Naive thymus-derived CD8-positive, alpha-beta T cell (primary cell): ENCODE results near the gene CLIP2. TPM values are rescaled to one million over a fixed set of nuclear protein-coding genes. Genes with fewer than 3 reads are reported as not detected.
A peak's percentile ranks its signal among the peaks of the same experiment; 100 is the strongest.
"Not testable (repeated sequence)": the region's sequence is repeated elsewhere in the genome, so short reads cannot be mapped to it uniquely, and the experiment has no call there.

Experiments used
- ATAC-seq, 2 donors: fragments of 150-1000 bp; cut with Tn5 transposase in 1 of 2; sonication (Bioruptor Pico), chemical (Tn5 transposase) in 1 of 2; 1 replicate in 1 of 2; 2 replicates in 1 of 2; pipeline ENCODE4 v1.10.0; 2021; ENCODE audit warnings: mild to moderate bottlenecking in 2 of 2, moderate library complexity in 2 of 2
- POLR2A ChIA-PET: fragments of 350-600 bp; sonication (Branson Sonifier 250); formaldehyde crosslinking; loops from one replicate; lab custom pipeline; 2021; ENCODE audit warnings: antibody characterized with exemption; lab: Charles Lee
- DNase-seq, 10 donors: peaks; one replicate each; pipeline versions ENCODE4 v3.0.0 to v3.0.0-alpha.2; 2020 to 2022
- H3K27ac Mint-ChIP-seq, 10 donors: one replicate each; pipeline ENCODE4 v1.8.0; 2020 to 2022; ENCODE audit warnings: mild to moderate bottlenecking in 10 of 10, mixed read lengths in 10 of 10, moderate library complexity in 4 of 10, inconsistent platforms in 1 of 10
- H3K27me3 Mint-ChIP-seq, 5 donors: one replicate each; pipeline ENCODE4 v1.8.0; 2021 to 2022; ENCODE audit warnings: mixed read lengths in 5 of 5
- H3K36me3 Mint-ChIP-seq, 3 donors: one replicate each; pipeline ENCODE4 v1.8.0; 2020 to 2022; ENCODE audit warnings: mixed read lengths in 3 of 3, mild to moderate bottlenecking in 2 of 3, inconsistent platforms in 1 of 3
- H3K4me1 Mint-ChIP-seq, 4 donors: one replicate each; pipeline ENCODE4 v1.8.0; 2021 to 2022; ENCODE audit warnings: mixed read lengths in 4 of 4
- H3K4me3 Mint-ChIP-seq, 10 donors: one replicate each; pipeline ENCODE4 v1.8.0; 2020 to 2022; ENCODE audit warnings: mild to moderate bottlenecking in 10 of 10, mixed read lengths in 10 of 10, moderate library complexity in 6 of 10, inconsistent platforms in 1 of 10
- H3K9me3 Mint-ChIP-seq, 9 donors: one replicate each; pipeline ENCODE4 v1.8.0; 2020 to 2022; ENCODE audit warnings: mixed read lengths in 9 of 9, mild to moderate bottlenecking in 3 of 9, inconsistent platforms in 1 of 9, moderate library complexity in 1 of 9
- polyA plus RNA-seq, 3 donors: library from polyadenylated mRNA; unstranded; fragments of 300-500 nt; fragmentation: Illumina TruSeq; gene quantifications; one replicate each; pipeline ENCODE4 v1.2.3, GENCODE V29; 2021
- total RNA-seq, 8 experiments: library from RNA in 2 of 8; stranded (reverse) in 2 of 8; gene quantifications; one replicate each; pipeline ENCODE4 v1.2.3 and lab custom pipeline; 2021 to 2026

The CLIP2 gene
- total and polyA plus RNA-seq, 5 experiments from 2014 or later = 0.20 to 5.2 (median 0.32) TPM

- H3K4me1 Mint-ChIP-seq = no peaks in the 10 kb centered on the region
- no peaks in the 10 kb centered on the region for H3K27me3 Mint-ChIP-seq
- POLR2A ChIA-PET = no interaction called here
- DNase-seq = no peak
- H3K4me3 Mint-ChIP-seq = no peak overlapping the region
- no peaks in the 10 kb centered on the region for H3K9me3 Mint-ChIP-seq
- no peak overlapping the region for H3K27ac Mint-ChIP-seq
- H3K36me3 Mint-ChIP-seq = no peaks in the 10 kb centered on the region
- ATAC-seq = no peak
These were observed 60.4 kb downstream of the CLIP2 start for GRCh38 chr7:74349621-74350020.

DNA sequence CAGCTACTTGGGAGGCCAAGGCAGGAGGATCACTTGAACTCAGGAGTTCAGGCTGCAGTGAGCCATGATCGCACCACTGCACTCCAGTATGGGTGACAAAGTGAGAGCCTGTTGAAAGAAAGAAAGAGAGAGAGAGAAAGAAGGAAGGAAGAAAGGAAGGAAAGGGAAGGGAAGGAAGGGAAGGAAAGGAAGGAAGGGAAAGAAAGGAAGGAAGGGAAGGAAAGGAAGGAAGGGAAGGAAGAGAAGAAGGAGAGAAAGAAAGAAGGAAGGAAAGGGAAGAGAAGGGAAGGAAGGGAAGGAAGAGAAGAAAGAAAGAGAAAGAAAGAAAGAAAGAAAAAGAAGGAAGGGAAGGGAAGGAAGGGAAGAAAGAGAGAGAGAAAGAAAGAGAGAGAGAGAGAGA is 61.5 kb downstream of the CLIP2 start:
- H3K4me1 Mint-ChIP-seq = no peaks in the 10 kb centered on the region
- no peak overlapping the region for H3K4me3 Mint-ChIP-seq

GRCh38 chr7:74351836-74352235 is 62.6 kb downstream of the CLIP2 start:
- POLR2A ChIA-PET = no interaction called here
- peaks cover 0 to 11% (median 0%) of the 10 kb centered on the region in 9 donors for H3K9me3 Mint-ChIP-seq

More for the DNA sequence above, 61.5 kb downstream of the CLIP2 start:
- Mint-ChIP-seq H3K9me3 (peaks cover 0 to 5% (median 0%) of the 10 kb centered on the region in 9 donors), H3K27ac (no peak overlapping the region), H3K36me3 (peaks cover 0 to under 1% (median 0%) of the 10 kb centered on the region in 3 donors), H3K27me3 (no peaks in the 10 kb centered on the region)
- DNase-seq = no peak
- ATAC-seq = no peak
- POLR2A ChIA-PET = no interaction called here

DNA sequence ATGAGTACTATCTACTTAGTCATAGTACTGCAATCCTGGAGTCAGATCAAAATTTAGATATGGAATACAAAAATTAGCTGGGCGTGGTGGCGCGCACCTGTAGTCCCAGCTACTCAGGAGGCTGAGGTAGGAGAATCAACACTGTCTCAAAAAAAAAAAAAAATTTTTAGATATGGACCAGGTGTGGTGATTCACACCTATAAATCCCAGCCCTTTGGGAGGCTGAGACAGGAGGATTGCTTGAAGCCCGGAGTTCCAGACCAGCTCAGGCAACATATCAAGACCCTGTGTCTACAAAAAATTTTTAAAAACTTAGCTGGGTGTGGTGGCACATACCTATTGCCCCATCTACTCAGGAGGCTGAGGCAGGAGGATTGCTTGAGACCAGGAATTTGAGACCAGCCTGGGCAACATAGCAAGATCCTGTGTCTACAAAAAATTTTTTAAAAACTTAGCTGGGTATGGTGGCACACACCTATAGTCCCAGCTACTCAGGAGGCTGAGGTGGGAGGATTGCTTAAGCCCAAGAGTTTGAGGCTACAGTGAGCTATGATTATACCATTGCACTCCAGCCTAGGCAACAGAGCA is 63.4 kb downstream of the CLIP2 start:
- DNase-seq, POLR2A ChIA-PET, H3K4me3 Mint-ChIP-seq, H3K27ac Mint-ChIP-seq, H3K4me1 Mint-ChIP-seq, ATAC-seq, H3K36me3 Mint-ChIP-seq, H3K27me3 Mint-ChIP-seq: not testable (repeated sequence)
- H3K9me3 Mint-ChIP-seq = peaks cover 0 to 13% (median 0%) of the 10 kb centered on the region in 9 donors

More at GRCh38 chr7:74351836-74352235, 62.6 kb downstream of the CLIP2 start:
- Mint-ChIP-seq H3K4me1 (no peaks in the 10 kb centered on the region), H3K4me3 (no peak overlapping the region), H3K36me3 (peaks cover 0 to 10% (median 6%) of the 10 kb centered on the region in 3 donors), H3K27ac (no peak overlapping the region), H3K27me3 (no peaks in the 10 kb centered on the region)
- DNase-seq (no peak), ATAC-seq (no peak)

DNA sequence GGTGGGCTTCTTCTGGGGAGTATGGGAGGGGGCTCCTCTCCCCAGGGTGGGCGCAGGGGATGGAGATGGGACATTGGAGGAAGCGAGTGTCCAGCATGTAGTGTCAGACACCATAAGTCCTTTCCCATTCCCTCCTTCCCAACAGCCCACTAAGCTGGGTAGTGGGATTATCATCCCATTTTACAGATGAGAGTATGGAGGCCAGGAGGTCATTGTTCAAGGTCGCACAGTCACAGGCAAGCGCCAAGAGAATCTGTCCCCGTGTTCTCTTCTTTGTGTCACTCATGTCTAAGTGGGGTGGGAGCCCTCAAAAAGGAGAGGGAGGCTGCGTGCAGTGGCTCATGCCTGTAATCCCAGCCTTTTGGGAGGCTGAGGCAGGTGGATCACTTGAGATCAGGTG is 64.8 kb downstream of the CLIP2 start:
- ATAC-seq = no peak

DNA sequence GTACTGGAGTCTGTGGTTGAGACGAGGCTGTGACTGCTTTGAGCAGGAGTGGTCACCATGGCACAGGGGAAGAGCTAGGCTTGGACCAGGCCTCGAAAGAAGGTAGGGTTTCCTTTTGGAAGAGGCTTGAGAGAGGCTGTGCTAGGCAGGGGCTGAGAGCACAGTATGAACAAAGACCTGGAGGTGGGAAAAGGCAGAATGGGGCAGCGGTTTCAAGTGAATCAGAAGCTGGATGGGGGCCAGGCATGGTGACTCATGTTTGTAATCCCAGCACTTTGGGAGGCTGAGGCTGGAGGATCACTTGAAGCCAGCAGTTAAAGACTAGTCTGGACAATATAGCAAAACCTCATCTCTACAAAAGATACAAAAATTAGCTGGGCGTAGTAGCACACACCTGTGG is 65.9 kb downstream of the CLIP2 start:
- ATAC-seq = no peak
- POLR2A ChIA-PET = no interaction called here
- no peaks in the 10 kb centered on the region for H3K4me1 Mint-ChIP-seq
- no peak overlapping the region for H3K27ac Mint-ChIP-seq
- peaks cover 2 to 10% (median 6%) of the 10 kb centered on the region in 3 donors for H3K36me3 Mint-ChIP-seq
- peaks cover 0 to 13% (median 0%) of the 10 kb centered on the region in 9 donors for H3K9me3 Mint-ChIP-seq
- DNase-seq = no peak
- no peaks in the 10 kb centered on the region for H3K27me3 Mint-ChIP-seq
- H3K4me3 Mint-ChIP-seq = no peak overlapping the region

More for the DNA sequence above, 64.8 kb downstream of the CLIP2 start:
- no peak for DNase-seq
- POLR2A ChIA-PET = no interaction called here
- Mint-ChIP-seq H3K27me3 (no peaks in the 10 kb centered on the region), H3K9me3 (peaks cover 0 to 13% (median 0%) of the 10 kb centered on the region in 9 donors), H3K4me1 (no peaks in the 10 kb centered on the region), H3K27ac (no peak overlapping the region), H3K36me3 (peaks cover 1 to 10% (median 6%) of the 10 kb centered on the region in 3 donors), H3K4me3 (no peak overlapping the region)

DNA sequence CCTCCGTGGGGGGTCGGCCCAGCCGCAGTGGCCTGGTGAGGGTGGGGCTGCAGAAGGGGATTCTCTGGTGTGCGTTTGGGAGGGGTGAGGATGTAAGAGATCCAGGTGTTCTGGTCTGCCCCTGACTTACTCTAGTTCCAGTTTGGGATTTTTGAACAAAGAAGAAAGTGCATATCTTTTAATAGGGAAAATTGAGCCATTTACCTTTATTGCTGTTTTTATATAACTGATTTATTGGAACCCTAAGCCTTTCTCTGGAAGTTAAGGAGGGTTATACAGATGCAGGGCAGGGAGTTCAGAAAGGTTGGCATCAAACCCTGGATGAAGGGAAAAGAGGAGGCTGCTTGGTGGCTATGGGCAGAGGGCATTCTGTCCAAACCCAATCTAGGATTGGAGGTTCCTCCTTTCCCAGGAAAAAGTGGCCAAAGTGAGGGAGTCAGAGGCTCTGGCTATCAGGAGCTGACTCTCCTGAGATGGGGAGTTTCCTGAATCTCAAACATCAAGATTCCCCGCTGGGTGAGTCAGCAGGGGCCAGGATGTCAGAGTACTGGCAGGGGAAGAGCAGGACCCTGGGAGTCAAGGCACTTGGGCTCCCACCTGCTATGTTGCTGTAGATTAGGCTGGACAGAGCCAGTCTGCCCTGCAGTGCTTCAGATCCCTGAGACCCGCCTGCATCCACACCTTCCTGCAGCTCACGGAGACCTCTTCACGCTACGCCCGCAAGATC is 67.5 kb downstream of the CLIP2 start:
- Mint-ChIP-seq H3K36me3 (peaks cover 2 to 10% (median 6%) of the 10 kb centered on the region in 3 donors), H3K27ac (no peak overlapping the region), H3K27me3 (no peaks in the 10 kb centered on the region), H3K4me3 (no peak overlapping the region), H3K4me1 (no peaks in the 10 kb centered on the region), H3K9me3 (peaks cover 0 to 13% (median 0%) of the 10 kb centered on the region in 9 donors)
- POLR2A ChIA-PET = no interaction called here
- no peak for DNase-seq
- ATAC-seq = no peak

DNA sequence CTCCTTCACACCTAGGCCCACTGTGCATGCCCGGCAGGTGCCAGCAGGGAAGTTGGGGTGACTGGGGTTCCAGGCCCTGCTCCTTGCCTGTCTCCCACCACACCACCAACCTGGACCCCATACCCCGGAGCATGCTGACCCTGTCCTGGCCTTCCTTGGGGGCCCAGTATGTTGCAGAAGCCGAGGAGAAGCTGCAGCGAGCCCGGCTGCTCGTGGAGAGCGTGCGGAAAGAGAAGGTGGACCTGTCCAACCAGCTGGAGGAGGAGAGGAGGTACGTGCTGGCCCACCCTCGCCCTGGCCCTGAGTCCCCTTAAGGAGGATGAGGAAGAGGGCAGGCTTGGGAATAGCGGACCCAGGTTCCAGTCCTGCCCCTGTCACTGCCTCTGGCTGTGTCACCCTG is 70.8 kb downstream of the CLIP2 start:
- Mint-ChIP-seq H3K36me3 (peaks cover 4 to 10% (median 6%) of the 10 kb centered on the region in 3 donors), H3K4me3 (no peak overlapping the region), H3K27me3 (no peaks in the 10 kb centered on the region), H3K27ac (no peak overlapping the region), H3K9me3 (peaks cover 0 to 11% (median 0%) of the 10 kb centered on the region in 9 donors), H3K4me1 (no peaks in the 10 kb centered on the region)
- POLR2A ChIA-PET = no interaction called here
- no peak for DNase-seq
- ATAC-seq = no peak

- Mint-ChIP-seq H3K27ac (no peak overlapping the region), H3K36me3 (peaks cover 0 to 4% (median 0%) of the 10 kb centered on the region in 3 donors), H3K27me3 (no peaks in the 10 kb centered on the region), H3K9me3 (no peaks in the 10 kb centered on the region), H3K4me3 (no peak overlapping the region), H3K4me1 (no peaks in the 10 kb centered on the region)
- POLR2A ChIA-PET = interaction anchor here (0.7 kb wide), 1 partner anchor 70 kb away, joined by 4 read pairs; no protein-coding TSS in a partner anchor
- ATAC-seq (no peak), DNase-seq (no peak)
These were observed 73.1 kb downstream of the CLIP2 start for GRCh38 chr7:74362266-74362665.

DNA sequence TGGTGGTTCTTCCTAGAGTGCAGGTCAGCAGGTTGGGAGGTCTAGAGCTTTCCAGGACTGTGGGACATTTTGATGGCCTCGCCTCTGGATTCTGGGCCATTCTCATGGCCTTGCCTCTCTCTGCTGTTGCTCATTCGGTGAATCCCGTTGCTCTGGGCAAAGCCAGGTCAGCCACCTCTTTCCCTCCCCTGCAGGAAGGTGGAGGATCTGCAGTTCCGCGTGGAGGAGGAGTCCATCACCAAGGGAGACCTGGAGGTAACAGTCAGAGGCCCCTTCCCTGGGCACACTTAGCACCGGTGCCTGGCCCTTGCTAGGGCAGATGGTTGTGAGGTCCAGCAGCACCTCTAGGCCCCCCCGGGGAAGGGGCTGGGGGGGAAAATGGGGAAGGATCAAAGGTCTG is 74.9 kb downstream of the CLIP2 start:
- Mint-ChIP-seq H3K4me3 (no peak overlapping the region), H3K4me1 (no peaks in the 10 kb centered on the region), H3K27me3 (no peaks in the 10 kb centered on the region), H3K9me3 (no peaks in the 10 kb centered on the region), H3K27ac (no peak overlapping the region), H3K36me3 (peaks cover 0 to 3% (median 0%) of the 10 kb centered on the region in 3 donors)
- ATAC-seq = no peak
- no peak for DNase-seq
- POLR2A ChIA-PET = interaction anchor here (0.6 kb wide), 1 partner anchor 331 kb away, joined by 3 read pairs; no protein-coding TSS in a partner anchor

DNA sequence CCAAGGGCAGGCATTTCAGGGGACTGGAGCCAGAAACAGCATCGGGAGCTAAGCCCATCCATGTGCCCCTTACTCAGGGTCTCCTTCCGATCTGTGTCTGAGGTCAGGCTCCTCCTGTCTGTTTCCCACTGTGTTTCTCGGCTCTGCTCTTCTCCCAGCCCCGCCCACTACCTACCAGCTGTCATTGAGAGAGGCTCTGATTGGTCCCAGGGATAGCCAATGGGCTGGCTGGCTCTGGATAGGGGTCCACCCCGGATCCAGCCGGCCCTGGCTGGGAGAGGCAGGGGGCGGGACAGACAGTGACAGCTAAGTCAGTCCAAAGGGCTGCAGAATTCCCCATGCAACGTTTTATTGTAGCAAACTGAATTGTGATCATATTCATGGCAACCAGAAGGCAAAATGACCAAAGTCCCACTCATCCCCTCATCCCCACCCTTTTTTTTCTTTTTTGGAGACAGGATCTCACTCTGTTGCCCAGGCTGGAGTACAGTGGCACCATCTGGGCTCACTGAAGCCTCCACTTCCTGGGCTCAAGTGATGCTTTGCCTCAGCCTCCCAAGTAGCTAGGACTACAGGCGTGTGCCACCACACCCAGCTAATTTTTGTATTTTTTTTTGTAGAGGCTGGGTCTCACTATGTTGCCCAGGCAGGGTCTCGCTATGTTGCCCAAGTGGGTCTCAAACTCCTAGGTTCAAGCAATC is 76.3 kb downstream of the CLIP2 start:
- DNase-seq (no peak), ATAC-seq (no peak)
- H3K9me3 Mint-ChIP-seq = no peaks in the 10 kb centered on the region
- no peak overlapping the region for H3K4me3 Mint-ChIP-seq
- H3K4me1 Mint-ChIP-seq = no peaks in the 10 kb centered on the region
- POLR2A ChIA-PET = no interaction called here
- H3K36me3 Mint-ChIP-seq = peaks cover 0 to 3% (median 0%) of the 10 kb centered on the region in 3 donors
- no peaks in the 10 kb centered on the region for H3K27me3 Mint-ChIP-seq
- no peak overlapping the region for H3K27ac Mint-ChIP-seq

DNA sequence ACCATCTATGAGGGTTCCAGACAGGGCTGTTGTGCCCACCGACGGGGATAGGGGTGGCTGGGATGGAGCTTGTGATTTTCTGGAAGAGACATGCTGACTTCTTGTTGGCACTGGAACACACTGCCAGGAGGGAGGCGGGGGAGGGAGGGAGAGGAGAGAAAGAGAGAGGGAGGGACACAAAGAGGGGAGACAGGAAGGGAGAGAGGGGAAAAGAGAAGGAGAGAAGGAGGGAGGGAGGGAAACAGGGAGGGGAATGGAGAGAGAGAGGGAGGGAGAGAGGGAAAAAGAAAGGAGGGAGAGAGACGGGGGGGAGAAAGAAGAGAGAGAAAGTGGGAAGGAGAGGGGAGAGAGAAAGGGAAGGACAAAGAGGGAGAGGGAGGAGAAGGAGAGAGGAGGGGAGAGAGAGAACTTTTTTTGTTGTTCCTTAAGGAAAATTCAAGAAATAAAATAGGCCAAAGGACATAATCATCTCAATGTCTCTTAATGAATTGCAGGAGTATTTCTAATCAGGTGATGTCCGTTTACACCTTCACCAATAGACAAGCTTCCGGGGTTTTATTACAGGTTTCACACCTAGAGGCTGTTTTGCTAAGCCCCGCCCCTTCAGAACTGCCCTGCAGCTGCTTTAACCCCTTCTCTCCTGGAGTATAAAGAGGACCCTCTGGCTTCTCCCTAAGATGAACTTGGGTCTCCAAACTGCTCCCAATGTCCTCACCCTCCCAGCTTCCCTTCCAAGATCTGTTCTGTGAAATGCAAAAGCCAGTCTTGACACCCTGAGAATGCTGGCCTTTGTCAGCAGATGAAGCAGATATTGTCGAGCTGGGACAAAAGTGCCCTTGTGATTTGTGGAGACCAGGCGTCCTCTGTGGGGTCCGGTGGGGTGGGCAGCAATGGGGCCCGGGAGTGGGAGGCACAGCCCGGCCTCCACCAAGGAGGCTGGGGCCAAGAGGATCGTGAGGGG is 82.5 kb downstream of the CLIP2 start:
- Mint-ChIP-seq H3K9me3 (no peaks in the 10 kb centered on the region), H3K4me1 (peaks cover 0 to 4% (median 2%) of the 10 kb centered on the region in 4 donors)
- no peak for ATAC-seq

More for the DNA sequence above, 82.5 kb downstream of the CLIP2 start:
- POLR2A ChIA-PET = no interaction called here
- no peak for DNase-seq
- Mint-ChIP-seq H3K36me3 (no peaks in the 10 kb centered on the region), H3K27me3 (peaks cover 0 to 2% (median 0%) of the 10 kb centered on the region in 5 donors), H3K4me3 (peak overlapping the region in 2 of 10 donors; percentile 0 to 71), H3K27ac (peak overlapping the region in 1 of 10 donors; percentile 35)
